Activated naive CD8-positive, alpha-beta T cell treated with anti-CD3 and anti-CD28 coated beads, Interleukin-2, amount 50 U/mL, for 24 hours (primary cell): ENCODE results near the gene PRSS12.
"Not testable (repeated sequence)": the region's sequence is repeated elsewhere in the genome, so short reads cannot be mapped to it uniquely, and the experiment has no call there.

ENCODE experiments used
- ATAC-seq: fragments of 150-1000 bp; cut with Tn5 transposase; one replicate; pipeline ENCODE4 v1.10.0; 2021
- DNase-seq: peaks from one replicate; pipeline ENCODE4 v3.0.0; 2021
- H3K27ac Mint-ChIP-seq: one replicate; pipeline ENCODE4 v1.8.0; 2021; ENCODE audit warnings: mild to moderate bottlenecking, mixed read lengths
- H3K27me3 Mint-ChIP-seq: one replicate; pipeline ENCODE4 v1.8.0; 2021; ENCODE audit warnings: mixed read lengths
- H3K36me3 Mint-ChIP-seq: one replicate; pipeline ENCODE4 v1.8.0; 2021; ENCODE audit warnings: low read depth, mixed read lengths
- H3K4me1 Mint-ChIP-seq: one replicate; pipeline ENCODE4 v1.8.0; 2021; ENCODE audit warnings: mixed read lengths
- H3K4me3 Mint-ChIP-seq: one replicate; pipeline ENCODE4 v1.8.0; 2021; ENCODE audit warnings: mild to moderate bottlenecking, moderate library complexity, mixed read lengths
- H3K9me3 Mint-ChIP-seq: one replicate; pipeline ENCODE4 v1.8.0; 2021; ENCODE audit warnings: mixed read lengths

The PRSS12 gene, protein sequence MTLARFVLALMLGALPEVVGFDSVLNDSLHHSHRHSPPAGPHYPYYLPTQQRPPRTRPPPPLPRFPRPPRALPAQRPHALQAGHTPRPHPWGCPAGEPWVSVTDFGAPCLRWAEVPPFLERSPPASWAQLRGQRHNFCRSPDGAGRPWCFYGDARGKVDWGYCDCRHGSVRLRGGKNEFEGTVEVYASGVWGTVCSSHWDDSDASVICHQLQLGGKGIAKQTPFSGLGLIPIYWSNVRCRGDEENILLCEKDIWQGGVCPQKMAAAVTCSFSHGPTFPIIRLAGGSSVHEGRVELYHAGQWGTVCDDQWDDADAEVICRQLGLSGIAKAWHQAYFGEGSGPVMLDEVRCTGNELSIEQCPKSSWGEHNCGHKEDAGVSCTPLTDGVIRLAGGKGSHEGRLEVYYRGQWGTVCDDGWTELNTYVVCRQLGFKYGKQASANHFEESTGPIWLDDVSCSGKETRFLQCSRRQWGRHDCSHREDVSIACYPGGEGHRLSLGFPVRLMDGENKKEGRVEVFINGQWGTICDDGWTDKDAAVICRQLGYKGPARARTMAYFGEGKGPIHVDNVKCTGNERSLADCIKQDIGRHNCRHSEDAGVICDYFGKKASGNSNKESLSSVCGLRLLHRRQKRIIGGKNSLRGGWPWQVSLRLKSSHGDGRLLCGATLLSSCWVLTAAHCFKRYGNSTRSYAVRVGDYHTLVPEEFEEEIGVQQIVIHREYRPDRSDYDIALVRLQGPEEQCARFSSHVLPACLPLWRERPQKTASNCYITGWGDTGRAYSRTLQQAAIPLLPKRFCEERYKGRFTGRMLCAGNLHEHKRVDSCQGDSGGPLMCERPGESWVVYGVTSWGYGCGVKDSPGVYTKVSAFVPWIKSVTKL

DNA sequence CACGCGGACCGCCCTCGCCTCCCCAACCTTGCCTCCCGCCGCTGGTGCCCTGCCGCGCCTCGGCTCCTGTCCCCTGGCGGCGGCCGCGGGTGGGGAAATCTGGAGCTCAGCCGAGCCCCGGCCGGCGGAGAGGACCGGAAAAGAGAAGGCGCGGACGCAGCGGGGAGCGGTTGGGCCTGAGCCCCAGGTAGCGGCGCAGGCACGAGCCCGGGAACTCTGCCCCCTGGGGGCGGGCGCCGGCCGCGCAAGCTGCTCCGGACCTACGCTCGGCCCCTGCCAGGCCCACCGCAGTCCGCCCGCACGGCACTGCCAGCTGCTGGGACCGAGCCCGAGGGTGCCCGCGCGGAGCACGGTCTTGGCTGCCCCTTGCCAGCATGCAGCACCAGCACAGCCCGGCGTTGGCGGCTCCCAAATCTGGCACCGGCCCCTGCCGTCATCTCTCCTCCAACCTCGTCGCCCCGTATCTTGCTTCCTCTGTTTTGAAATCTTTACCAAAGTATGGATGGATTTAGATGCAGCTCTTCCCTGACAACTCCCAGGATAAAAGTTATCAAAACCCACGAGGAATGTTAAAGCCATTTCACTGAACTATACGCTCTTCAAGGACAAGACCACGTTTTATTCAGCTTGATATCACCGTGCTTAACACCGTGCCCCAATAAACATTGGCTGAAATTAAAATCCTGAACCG lies at the start of gene PRSS12:
Gene PRSS12 (minus strand): TSS at position 161 of the 691 bp plus-strand sequence. CDS start 283 bp downstream, outside the sequence.
- no peaks in the 10 kb centered on the region for H3K9me3 Mint-ChIP-seq
- H3K36me3 Mint-ChIP-seq, result no peaks in the 10 kb centered on the region
- peak within 1 kb of the TSS; percentile 35 for H3K27ac Mint-ChIP-seq
- peaks cover 66% of the 10 kb centered on the region for H3K27me3 Mint-ChIP-seq
- DNase-seq (peak; percentile 78), ATAC-seq (peak; percentile 91)
- peaks cover 17% of the 10 kb centered on the region for H3K4me1 Mint-ChIP-seq
- H3K4me3 Mint-ChIP-seq, result peak within 1 kb of the TSS; percentile 71

DNA sequence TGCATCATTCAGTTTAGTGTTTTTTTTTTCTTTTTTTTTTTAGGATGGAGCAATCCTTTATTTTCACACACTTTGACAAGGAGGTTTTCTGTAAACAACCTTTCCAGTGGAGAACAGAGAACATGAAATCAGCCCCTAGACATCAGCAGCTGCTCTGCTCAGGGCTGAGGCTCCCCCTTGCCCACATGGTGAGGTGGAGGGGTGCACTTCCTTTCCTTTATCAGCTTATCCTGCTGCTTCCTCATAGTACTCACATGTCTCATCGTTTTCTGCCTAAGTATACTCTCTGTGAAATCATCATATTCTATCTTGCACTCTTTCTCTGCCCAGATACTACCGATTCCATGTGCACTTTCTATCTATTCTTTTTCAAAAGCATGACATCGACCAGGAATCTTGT lies 47.6 kb upstream of the PRSS12 start:
- H3K27me3 Mint-ChIP-seq, result peaks cover 7% of the 10 kb centered on the region
- no peaks in the 10 kb centered on the region for H3K9me3 Mint-ChIP-seq
- no peak overlapping the region for H3K4me3 Mint-ChIP-seq
- DNase-seq (no peak), ATAC-seq (no peak)
- no peak overlapping the region for H3K27ac Mint-ChIP-seq
- H3K36me3 Mint-ChIP-seq, result no peaks in the 10 kb centered on the region
- H3K4me1 Mint-ChIP-seq, result no peaks in the 10 kb centered on the region

DNA sequence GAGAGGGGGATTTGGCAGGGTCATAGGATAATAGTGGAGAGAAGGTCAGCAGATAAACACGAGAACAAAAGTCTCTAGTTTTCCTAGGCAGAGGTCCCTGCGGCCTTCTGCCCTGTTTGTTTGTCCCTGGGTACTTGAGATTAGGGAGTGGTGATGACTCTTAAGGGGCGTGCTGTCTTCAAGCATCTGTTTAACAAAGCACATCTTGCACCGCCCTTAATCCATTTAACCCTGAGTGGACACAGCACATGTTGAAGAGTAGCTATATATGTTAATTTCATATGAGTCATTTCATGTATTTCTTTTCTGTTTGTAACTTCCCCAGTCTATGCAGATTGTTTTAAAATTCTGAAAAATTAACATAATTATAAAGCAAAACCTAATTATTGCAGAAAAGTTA lies 47.1 kb upstream of the PRSS12 start:
- H3K27ac Mint-ChIP-seq, result not testable (repeated sequence)

DNA sequence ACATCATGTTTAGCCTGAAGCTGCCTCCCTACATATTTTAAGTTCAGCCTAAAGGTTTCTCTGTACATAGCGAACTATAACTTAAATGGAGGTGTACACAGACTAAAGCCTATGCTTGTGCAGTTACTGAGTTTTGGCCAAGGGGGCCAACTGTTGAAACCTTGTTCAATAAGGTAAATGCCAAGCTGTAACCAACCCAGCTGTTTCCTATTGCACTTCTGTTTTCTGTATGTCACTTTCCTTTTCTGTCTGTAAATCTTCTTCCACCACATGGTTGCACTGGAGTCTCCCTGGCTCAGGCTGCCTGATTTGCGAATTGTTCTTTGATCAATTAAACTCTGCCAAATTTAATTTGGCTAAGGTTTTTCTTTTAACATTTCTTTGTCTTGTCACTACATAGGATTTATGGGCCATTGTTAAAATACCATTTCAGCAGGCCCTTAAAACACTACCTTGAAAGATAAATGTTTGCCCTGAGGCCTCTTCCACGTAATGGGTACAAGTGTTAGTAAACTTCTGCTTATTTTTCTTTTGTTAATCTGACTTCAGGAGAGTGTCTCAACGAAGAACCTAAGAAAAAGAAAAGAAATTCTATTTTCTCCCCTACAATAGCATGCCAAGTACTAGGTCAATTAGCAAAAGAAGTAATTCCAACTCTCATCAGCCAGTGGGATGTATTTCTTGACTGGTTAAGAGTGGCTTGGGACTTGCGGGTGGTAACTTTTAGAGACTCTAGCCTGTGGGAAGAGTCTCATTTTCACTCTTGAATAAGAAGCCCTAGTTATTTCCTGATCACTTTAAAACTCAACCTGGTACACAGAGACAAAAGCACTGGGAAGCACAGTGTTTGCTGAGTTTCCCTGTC lies 45.7 kb upstream of the PRSS12 start:
- Mint-ChIP-seq H3K27ac (no peak overlapping the region), H3K4me1 (no peaks in the 10 kb centered on the region), H3K9me3 (no peaks in the 10 kb centered on the region), H3K36me3 (no peaks in the 10 kb centered on the region), H3K4me3 (no peak overlapping the region), H3K27me3 (peaks cover 4% of the 10 kb centered on the region)
- ATAC-seq, result no peak
- no peak for DNase-seq

More for the DNA sequence above, 47.1 kb upstream of the PRSS12 start:
- not testable (repeated sequence) for H3K36me3 Mint-ChIP-seq, H3K9me3 Mint-ChIP-seq, DNase-seq, H3K4me1 Mint-ChIP-seq, H3K27me3 Mint-ChIP-seq, ATAC-seq, H3K4me3 Mint-ChIP-seq

DNA sequence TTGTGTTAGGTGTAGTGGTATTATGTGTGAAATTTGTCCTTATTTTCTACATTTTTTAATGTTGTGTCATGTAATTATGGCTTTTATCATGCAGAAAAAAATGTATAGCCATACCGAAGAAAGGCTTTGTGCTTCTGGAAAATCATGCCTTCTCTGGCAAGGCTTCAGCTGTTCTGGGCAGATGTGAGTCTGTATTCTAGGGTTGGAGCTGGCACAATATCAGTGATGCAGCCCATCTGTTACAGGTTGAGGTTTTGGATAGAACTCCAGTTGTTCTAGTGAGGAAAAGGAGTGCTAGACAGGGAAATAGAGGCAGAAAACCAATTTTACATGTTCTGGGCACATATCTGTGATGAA lies 44.8 kb upstream of the PRSS12 start:
- Mint-ChIP-seq H3K27ac (no peak overlapping the region), H3K9me3 (no peaks in the 10 kb centered on the region), H3K27me3 (peaks cover 4% of the 10 kb centered on the region), H3K4me1 (no peaks in the 10 kb centered on the region), H3K36me3 (no peaks in the 10 kb centered on the region), H3K4me3 (no peak overlapping the region)
- ATAC-seq (no peak), DNase-seq (no peak)

DNA sequence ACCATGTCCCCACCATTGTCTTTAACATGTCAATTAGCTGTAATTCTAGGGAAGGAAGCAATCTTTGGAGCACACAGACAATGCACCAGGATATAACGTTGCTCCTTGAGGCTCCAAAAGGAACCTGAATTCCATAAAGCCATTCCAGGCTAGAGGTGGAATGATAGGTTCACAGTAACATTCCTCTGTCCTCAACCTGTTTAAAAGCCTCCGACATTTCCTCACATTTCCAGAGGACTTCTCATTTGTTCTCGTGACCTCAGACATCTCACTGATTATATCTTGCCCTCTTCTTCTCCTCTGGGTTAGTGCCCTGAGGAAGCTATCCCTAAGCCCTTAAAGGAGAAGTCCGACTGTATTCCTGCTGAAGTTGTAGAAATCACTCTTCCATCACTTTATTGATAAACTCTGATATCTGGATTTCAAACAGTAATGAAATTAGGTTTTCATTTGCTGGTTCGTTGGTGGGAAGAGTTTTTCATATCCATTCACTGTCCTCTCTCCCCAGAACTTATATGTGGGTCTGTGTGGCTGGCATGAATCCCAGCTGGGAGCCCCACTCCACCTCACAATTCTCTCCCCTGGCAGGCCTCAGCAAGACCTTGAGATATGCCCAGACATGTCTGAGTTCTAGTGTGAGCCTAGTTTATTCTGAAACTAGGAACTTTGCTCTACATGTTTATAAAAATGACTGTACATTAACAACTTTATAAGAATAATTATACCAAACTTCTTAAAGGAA lies 44.2 kb upstream of the PRSS12 start:
- no peaks in the 10 kb centered on the region for H3K9me3 Mint-ChIP-seq
- DNase-seq (no peak), ATAC-seq (no peak)
- no peaks in the 10 kb centered on the region for H3K36me3 Mint-ChIP-seq
- H3K4me3 Mint-ChIP-seq, result no peak overlapping the region
- peaks cover 4% of the 10 kb centered on the region for H3K27me3 Mint-ChIP-seq
- H3K27ac Mint-ChIP-seq, result no peak overlapping the region
- H3K4me1 Mint-ChIP-seq, result no peaks in the 10 kb centered on the region

DNA sequence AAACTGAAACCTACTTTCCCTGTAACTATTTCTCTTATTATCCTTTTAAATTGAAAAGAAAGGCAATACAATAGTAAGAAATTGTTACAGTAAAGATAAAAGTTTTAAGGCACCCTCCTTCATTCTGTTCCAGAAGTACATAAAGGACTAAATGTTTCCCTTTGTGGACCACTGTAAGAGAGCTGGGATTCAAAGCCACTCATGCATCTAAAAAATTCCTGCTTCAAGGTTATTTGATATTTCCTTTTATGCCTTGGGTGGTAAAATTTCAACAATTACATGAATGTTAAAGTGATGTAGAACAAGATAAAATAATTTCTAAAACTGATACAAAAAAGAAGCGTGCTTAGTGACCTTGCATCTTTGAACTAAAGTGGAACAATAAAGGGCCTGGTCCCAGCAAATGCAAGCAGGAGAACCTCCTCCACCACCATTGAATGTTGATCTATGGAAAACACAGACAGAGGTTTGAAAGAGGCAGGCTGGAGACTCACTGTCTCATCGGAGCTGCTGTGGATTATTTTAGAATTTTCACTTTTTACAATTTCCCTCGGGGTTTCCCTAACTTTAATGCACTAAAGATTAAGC lies 42.3 kb upstream of the PRSS12 start:
- Mint-ChIP-seq H3K36me3 (no peaks in the 10 kb centered on the region), H3K27me3 (no peaks in the 10 kb centered on the region), H3K4me1 (no peaks in the 10 kb centered on the region), H3K9me3 (no peaks in the 10 kb centered on the region), H3K27ac (no peak overlapping the region), H3K4me3 (no peak overlapping the region)
- no peak for DNase-seq
- no peak for ATAC-seq

DNA sequence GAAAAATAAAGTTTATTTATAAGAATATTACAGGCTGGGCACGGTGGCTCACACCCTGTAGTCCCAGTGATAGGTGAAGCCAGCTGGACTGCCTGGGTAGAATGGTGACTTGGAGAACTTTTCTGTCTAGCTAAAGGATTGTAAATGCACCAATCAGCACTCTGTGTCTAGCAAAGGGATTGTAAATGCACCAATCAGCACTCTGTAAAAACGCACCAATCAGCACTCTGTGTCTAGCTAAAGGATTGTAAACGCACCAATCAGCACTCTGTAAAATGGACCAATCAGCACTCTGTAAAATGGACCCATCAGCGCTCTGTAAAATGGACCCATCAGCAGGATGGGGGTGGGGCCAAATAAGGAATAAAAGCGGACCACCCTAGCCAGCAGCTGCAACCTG lies 39.7 kb upstream of the PRSS12 start:
- H3K9me3 Mint-ChIP-seq, DNase-seq, H3K4me3 Mint-ChIP-seq, ATAC-seq, H3K27ac Mint-ChIP-seq, H3K4me1 Mint-ChIP-seq, H3K36me3 Mint-ChIP-seq, H3K27me3 Mint-ChIP-seq: not testable (repeated sequence)

DNA sequence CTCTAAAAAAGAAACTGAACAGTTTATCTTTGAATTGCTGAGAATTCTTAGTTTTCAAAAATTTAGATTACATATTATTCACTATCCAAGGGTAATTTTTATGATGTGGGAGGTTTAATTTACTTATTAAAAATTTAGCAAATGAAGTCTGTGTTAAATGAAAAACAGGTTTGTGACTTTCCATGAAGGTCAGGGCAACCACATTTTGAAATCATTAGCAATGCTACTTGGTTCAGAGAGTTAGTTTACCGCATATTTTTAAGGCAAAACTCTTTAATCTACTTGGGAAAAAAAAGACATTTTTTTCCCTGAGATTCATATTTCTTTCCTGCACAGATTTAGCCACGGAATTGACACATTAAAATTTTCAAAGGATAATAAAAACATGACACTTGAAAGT lies 37.3 kb upstream of the PRSS12 start:
- Mint-ChIP-seq H3K27me3 (no peaks in the 10 kb centered on the region), H3K9me3 (peaks cover 12% of the 10 kb centered on the region), H3K4me1 (no peaks in the 10 kb centered on the region), H3K4me3 (no peak overlapping the region), H3K36me3 (no peaks in the 10 kb centered on the region), H3K27ac (no peak overlapping the region)
- no peak for DNase-seq
- no peak for ATAC-seq

DNA sequence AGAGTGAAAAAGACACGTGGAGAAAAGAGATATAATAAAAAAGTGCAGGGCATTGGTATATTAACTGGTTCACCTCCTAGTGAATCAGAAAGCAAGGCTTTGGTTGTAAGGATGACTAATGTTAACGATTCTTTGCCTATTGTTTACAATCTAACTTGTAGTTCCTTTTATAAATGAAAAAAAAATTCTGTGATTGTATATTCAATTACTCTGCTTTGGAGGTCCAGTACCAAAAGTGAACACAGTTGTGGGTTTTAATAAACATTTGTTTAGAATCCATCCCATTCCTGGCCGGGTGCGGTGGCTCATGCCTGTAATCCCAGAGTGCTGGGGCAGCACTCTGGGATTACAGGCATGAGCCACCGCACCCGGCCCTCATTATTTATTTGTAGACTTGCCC lies 36.9 kb upstream of the PRSS12 start:
- ATAC-seq, result no peak
- DNase-seq, result no peak
- no peaks in the 10 kb centered on the region for H3K36me3 Mint-ChIP-seq
- no peaks in the 10 kb centered on the region for H3K4me1 Mint-ChIP-seq
- peaks cover 12% of the 10 kb centered on the region for H3K9me3 Mint-ChIP-seq
- H3K4me3 Mint-ChIP-seq, result no peak overlapping the region
- no peaks in the 10 kb centered on the region for H3K27me3 Mint-ChIP-seq
- no peak overlapping the region for H3K27ac Mint-ChIP-seq

DNA sequence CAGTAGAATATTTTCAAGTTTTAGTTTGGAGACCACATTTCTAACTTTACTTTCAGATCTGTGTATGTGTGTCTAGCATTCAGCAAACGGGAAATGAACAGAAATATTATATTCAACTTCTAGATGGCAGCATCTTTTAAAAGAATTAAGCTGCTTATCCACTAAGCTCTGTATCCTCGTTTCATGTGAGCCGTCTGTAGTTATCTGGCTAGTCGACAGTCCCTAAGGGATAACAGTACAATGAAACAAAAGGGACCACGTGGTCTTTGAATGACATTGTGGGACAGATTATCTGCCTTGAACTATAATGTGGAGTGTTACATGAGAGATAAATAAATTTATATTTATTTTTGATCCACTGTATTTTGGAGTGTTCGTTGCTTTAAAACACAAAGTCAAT lies 35.8 kb upstream of the PRSS12 start:
- Mint-ChIP-seq H3K9me3 (peaks cover 12% of the 10 kb centered on the region), H3K36me3 (no peaks in the 10 kb centered on the region), H3K27ac (no peak overlapping the region), H3K4me1 (no peaks in the 10 kb centered on the region), H3K4me3 (no peak overlapping the region), H3K27me3 (no peaks in the 10 kb centered on the region)
- DNase-seq (no peak), ATAC-seq (no peak)

DNA sequence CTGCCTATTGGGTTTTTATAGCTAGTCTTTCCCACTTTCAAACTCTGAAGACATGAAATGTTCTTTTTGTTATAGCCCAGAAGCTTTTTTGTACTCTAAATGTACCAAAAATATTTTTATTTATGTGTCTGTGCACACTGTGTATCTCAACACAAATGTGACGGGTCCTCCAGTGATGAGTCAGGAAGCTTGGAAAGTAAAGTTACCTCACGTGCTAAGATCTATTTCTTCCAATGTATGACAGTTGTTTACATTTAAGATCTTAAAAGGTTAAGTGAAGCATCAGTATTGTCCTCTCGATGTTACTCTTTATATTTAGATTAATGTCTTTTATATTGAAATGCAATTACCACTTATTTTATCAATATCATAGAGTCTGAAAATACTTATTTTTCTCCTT lies 29.1 kb upstream of the PRSS12 start:
- Mint-ChIP-seq H3K27me3 (peaks cover 4% of the 10 kb centered on the region), H3K9me3 (peaks cover 7% of the 10 kb centered on the region), H3K36me3 (no peaks in the 10 kb centered on the region), H3K4me1 (no peaks in the 10 kb centered on the region), H3K4me3 (no peak overlapping the region), H3K27ac (no peak overlapping the region)
- ATAC-seq, result no peak
- DNase-seq, result no peak

DNA sequence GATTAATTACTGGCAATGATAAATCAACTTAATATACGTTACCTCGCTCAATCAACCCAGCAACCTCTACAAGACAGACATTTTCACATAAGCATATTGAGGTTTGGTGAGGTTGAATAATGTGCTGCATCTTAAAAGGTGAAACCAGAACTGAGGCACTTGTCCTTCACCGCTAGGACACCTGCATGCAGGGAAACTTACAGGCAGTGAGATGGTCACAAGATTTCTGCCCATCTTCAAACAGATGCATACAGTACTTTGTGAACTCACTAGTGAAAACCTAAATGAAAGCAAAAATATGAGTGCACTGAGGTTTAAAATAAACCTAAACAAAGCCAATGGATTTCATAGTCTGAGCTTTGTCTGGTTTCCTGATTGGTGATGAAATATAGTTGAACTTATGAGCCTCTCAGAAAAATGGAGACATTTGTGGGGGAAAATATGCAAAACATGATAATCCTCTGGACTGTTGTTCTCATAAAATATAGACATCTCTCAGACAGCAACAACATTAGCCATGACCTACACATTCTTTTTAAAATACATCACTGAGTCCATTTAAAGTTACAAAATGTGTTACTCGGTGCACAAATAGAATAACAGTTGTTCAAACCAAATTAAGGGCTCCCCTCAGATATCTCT lies 20.9 kb upstream of the PRSS12 start:
- no peaks in the 10 kb centered on the region for H3K9me3 Mint-ChIP-seq
- H3K27ac Mint-ChIP-seq, result no peak overlapping the region
- no peaks in the 10 kb centered on the region for H3K4me1 Mint-ChIP-seq
- DNase-seq (no peak), ATAC-seq (no peak)
- H3K36me3 Mint-ChIP-seq, result no peaks in the 10 kb centered on the region
- no peak overlapping the region for H3K4me3 Mint-ChIP-seq
- H3K27me3 Mint-ChIP-seq, result peaks cover 12% of the 10 kb centered on the region
